ENCODE measurements around the gene DPP3.

Gene DPP3

DNA sequence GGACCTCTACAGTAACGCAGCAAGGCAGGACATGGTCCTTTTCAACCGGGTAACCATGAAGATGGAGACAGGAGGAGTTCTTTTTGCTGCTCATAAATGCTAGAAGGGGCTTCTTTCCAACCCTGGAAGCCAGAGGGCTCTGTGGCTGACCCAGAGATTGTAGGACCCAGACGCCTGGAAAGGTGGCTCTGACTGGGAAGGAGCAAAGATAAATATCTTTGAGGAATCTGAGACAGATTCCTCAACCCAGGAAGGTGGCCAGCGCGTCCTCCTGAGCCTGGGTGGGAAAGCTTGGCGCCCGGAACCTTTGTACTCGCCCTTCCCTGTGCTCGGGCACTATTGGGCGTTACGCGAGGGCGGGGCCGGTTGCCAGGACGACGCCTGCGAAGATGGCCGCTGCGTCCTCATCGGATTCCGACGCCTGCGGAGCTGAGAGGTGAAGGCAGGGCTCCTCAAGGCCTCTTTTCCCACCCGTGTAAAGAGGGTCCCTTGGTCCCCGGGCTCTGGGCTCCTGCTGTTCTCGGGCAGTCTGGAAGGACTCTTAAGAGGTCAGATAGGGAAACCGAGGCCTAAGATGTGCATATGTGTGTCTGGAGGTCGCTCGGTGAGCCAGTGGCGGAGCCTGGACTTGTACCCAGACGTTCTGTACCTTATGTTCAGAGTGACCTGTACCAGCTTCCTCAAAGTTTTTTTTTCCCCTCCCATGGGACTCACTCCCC, 30.2 kb downstream of the DPP3 start, which contains the start of gene BBS1:
Gene BBS1 (plus strand): TSS at position 365 of the 719 bp plus-strand sequence. CDS start 25 bp downstream, at position 390.
- peak within 1 kb of the TSS; percentile 89 for H3K27ac ChIP-seq (ENCODE audit: low read depth, low read length, severe bottlenecking)
- H3K4me3 ChIP-seq (ENCODE audit: extremely low read depth, insufficient read depth, low read length, poor library complexity, severe bottlenecking), result peak within 1 kb of the TSS; percentile 78
- WGBS, 2 experiments (ENCODE audit: insufficient coverage in 2 of 2), result 7 to 9% methylated on average over 18 to 30 of the region's 31 CpGs
- H3K4me1 ChIP-seq (ENCODE audit: control insufficient read depth, insufficient read depth, low read length, poor library complexity, severe bottlenecking), result peaks cover 23% of the 10 kb centered on the region
- H3K36me3 ChIP-seq (ENCODE audit: control insufficient read depth, insufficient read depth, low read length), result peaks cover 28% of the 10 kb centered on the region
- no peaks in the 10 kb centered on the region for H3K9me3 ChIP-seq (ENCODE audit: control insufficient read depth, low read length)

DNA sequence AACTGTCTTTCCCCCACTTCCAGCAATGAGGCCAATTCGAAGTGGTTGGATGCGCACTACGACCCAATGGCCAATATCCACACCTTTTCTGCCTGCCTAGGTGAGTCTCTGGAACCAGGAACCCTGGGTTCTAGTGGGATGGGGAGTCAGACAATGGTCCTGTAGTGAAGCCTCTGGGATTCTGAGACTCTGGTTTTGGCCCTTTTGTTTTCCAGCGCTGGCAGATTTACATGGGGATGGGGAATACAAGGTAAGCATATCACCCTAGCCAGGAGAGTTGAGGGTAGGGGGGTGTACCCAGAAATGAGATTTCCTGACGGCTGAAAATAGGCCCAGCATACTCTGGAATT, 30.7 kb downstream of the DPP3 start:
- Histone ChIP-seq H3K4me3 (ENCODE audit: extremely low read depth, insufficient read depth, low read length, poor library complexity, severe bottlenecking) (peak overlapping the region; percentile 78), H3K36me3 (ENCODE audit: control insufficient read depth, insufficient read depth, low read length) (peaks cover 27% of the 10 kb centered on the region), H3K4me1 (ENCODE audit: control insufficient read depth, insufficient read depth, low read length, poor library complexity, severe bottlenecking) (peaks cover 23% of the 10 kb centered on the region), H3K27ac (ENCODE audit: low read depth, low read length, severe bottlenecking) (peak overlapping the region; percentile 89), H3K9me3 (ENCODE audit: control insufficient read depth, low read length) (no peaks in the 10 kb centered on the region)
- 5 to 17% methylated on average over 1 to 4 of the region's 5 CpGs for WGBS, 2 experiments (ENCODE audit: insufficient coverage in 2 of 2)

DNA sequence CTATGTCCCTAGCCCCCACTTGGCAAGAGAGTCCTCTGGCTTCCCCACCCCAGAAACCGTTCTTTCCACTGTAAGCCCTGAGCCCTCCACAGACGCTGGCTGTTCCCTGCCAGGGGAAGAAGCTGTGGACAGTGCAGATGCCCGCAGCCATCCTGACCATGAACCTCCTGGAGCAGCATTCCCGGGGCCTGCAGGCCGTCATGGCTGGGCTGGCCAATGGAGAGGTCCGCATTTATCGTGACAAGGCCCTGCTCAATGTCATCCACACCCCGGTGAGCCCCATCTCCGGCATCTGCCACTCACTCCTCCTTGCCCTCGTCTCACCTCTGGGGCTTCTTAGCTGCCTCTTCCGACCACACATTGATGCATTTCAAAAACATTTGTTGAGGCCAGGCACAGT, 43.4 kb downstream of the DPP3 start:
- Histone ChIP-seq H3K4me3 (ENCODE audit: extremely low read depth, insufficient read depth, low read length, poor library complexity, severe bottlenecking) (no peak overlapping the region), H3K36me3 (ENCODE audit: control insufficient read depth, insufficient read depth, low read length) (peaks cover 52% of the 10 kb centered on the region), H3K4me1 (ENCODE audit: control insufficient read depth, insufficient read depth, low read length, poor library complexity, severe bottlenecking) (no peaks in the 10 kb centered on the region), H3K27ac (ENCODE audit: low read depth, low read length, severe bottlenecking) (no peak overlapping the region), H3K9me3 (ENCODE audit: control insufficient read depth, low read length) (no peaks in the 10 kb centered on the region)
- WGBS, 2 experiments (ENCODE audit: insufficient coverage in 2 of 2), result 91 to 93% methylated on average over 8 to 11 of the region's 11 CpGs

DNA sequence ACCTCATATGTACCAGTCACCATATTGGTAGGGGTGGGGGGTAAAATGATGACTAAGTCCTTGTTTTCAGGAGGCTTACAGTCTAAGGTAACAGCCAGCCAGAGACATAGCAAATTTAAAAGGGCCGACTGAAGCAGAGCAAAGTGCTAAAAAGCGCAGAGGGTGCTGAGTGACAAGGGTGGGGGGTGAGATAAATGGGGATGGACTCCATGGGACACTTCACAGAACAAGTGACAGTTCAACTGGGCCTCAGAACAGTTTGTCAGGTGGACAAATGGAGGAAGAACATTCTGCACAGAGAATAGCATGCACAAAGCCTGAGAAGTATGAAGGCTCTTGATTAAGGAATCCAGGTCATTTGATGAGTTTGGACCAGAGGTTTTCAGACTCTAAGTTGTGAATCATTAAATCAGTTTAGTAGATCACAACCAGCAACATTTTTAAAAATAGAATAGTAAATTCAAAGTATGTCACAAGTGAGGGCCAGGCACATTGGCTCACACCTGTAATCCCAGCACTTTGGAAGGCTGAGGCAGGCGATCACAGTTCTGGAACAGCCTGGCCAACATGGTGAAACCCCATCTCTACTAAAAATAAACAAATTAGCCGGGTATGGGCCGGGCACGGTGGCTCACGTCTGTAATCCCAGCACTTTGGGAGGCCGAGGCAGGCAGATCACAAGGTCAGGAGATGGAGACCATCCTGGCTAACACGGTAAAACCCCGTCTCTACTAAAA, 44.2 kb downstream of the DPP3 start:
- no peak overlapping the region for H3K4me3 ChIP-seq (ENCODE audit: extremely low read depth, insufficient read depth, low read length, poor library complexity, severe bottlenecking)
- 93 to 99% methylated on average over 8 of the region's 10 CpGs for WGBS, 2 experiments (ENCODE audit: insufficient coverage in 2 of 2)

DNA sequence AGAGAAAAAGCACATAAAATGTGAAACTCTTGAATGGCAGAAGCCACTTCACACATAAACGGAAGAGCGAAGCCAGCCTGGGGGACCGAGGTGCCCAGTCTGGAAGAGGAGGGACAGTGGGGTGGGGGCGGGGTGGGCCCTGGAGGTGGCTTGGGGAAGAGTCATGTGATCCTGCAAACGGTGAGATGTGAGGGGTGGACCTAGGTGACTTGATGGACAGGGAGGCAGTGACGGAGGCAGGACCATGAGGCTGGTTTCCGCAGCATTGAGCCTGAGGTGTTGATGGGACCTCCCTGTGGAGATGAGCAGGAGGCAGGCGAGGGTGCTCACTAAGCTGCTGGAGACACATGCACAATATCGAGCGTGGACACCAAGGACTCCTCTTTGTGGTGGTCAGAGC, 48.8 kb downstream of the DPP3 start:
- Histone ChIP-seq H3K27ac (ENCODE audit: low read depth, low read length, severe bottlenecking) (no peak overlapping the region), H3K9me3 (ENCODE audit: control insufficient read depth, low read length) (no peaks in the 10 kb centered on the region), H3K4me3 (ENCODE audit: extremely low read depth, insufficient read depth, low read length, poor library complexity, severe bottlenecking) (no peak overlapping the region), H3K4me1 (ENCODE audit: control insufficient read depth, insufficient read depth, low read length, poor library complexity, severe bottlenecking) (no peaks in the 10 kb centered on the region), H3K36me3 (ENCODE audit: control insufficient read depth, insufficient read depth, low read length) (peaks cover 19% of the 10 kb centered on the region)
- 88 to 94% methylated on average over 9 of the region's 10 CpGs for WGBS, 2 experiments (ENCODE audit: insufficient coverage in 2 of 2)

More for the DNA sequence above, 44.2 kb downstream of the DPP3 start:
- Histone ChIP-seq H3K36me3 (ENCODE audit: control insufficient read depth, insufficient read depth, low read length) (peaks cover 45% of the 10 kb centered on the region), H3K4me1 (ENCODE audit: control insufficient read depth, insufficient read depth, low read length, poor library complexity, severe bottlenecking) (no peaks in the 10 kb centered on the region), H3K9me3 (ENCODE audit: control insufficient read depth, low read length) (no peaks in the 10 kb centered on the region), H3K27ac (ENCODE audit: low read depth, low read length, severe bottlenecking) (no peak overlapping the region)

DNA sequence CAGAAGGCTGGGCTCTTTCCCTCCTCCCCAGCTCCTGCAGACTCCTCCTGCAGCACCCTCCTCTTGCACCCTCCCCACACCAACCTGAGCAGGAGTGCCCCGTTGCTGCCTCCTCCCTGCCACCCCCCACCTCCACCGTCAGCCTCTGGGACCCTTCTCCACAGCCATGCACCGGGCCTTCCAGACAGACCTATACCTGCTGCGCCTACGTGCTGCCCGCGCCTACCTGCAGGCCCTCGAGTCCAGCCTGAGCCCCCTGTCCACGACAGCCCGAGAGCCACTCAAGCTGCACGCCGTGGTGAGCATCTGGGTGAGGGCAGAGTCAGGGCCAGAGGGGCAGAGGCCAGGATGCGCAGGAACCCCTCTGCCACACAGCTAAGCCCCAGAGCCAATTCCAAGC, 49.4 kb downstream of the DPP3 start:
- H3K4me3 ChIP-seq (ENCODE audit: extremely low read depth, insufficient read depth, low read length, poor library complexity, severe bottlenecking), result no peak overlapping the region
- WGBS, 2 experiments (ENCODE audit: insufficient coverage in 2 of 2), result 94 to 95% methylated on average over 8 to 13 of the region's 13 CpGs
- no peak overlapping the region for H3K27ac ChIP-seq (ENCODE audit: low read depth, low read length, severe bottlenecking)
- no peaks in the 10 kb centered on the region for H3K9me3 ChIP-seq (ENCODE audit: control insufficient read depth, low read length)
- H3K36me3 ChIP-seq (ENCODE audit: control insufficient read depth, insufficient read depth, low read length), result peaks cover 16% of the 10 kb centered on the region
- no peaks in the 10 kb centered on the region for H3K4me1 ChIP-seq (ENCODE audit: control insufficient read depth, insufficient read depth, low read length, poor library complexity, severe bottlenecking)

DNA sequence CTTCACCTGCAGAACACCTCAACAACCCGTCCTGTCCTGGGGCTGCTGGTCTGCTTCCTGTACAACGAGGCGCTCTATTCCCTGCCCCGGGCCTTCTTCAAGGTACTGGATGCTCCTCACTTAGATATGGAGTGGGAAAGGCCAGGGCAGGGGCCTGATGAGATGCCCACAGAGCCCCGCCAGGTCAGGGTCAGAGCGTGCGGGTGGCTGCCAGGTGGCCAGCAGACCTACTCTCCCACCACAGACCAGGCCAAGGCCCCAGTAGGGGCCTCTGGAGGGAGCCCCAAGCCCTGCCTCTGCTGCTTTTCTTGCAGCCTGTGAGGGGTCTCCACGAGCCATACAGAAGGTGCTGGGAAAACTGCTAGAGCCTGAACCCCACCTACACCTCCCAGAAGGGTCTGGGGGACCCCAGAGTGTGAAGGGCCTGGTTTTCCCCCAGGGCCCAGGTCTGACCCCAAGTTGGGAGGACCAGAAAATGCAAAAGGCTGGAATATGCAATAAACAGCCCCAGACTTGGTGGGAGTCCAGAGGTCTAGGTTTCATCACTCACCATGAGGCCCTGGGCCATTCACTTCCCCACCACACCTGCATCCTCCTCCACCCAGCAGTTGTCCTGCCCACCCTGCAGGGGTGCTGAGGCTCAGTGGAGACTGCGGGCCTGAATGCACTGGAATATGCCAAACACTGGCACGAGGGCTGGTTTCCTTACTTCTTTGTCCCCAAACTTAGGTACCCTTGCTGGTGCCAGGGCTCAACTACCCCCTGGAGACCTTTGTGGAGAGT, 50.9 kb downstream of the DPP3 start:
- Histone ChIP-seq H3K9me3 (ENCODE audit: control insufficient read depth, low read length) (no peaks in the 10 kb centered on the region), H3K27ac (ENCODE audit: low read depth, low read length, severe bottlenecking) (no peak overlapping the region), H3K4me3 (ENCODE audit: extremely low read depth, insufficient read depth, low read length, poor library complexity, severe bottlenecking) (no peak overlapping the region), H3K4me1 (ENCODE audit: control insufficient read depth, insufficient read depth, low read length, poor library complexity, severe bottlenecking) (no peaks in the 10 kb centered on the region), H3K36me3 (ENCODE audit: control insufficient read depth, insufficient read depth, low read length) (peaks cover 21% of the 10 kb centered on the region)
- WGBS, 2 experiments (ENCODE audit: insufficient coverage in 2 of 2), result 96 to 98% methylated on average over 6 to 9 of the region's 10 CpGs

DNA sequence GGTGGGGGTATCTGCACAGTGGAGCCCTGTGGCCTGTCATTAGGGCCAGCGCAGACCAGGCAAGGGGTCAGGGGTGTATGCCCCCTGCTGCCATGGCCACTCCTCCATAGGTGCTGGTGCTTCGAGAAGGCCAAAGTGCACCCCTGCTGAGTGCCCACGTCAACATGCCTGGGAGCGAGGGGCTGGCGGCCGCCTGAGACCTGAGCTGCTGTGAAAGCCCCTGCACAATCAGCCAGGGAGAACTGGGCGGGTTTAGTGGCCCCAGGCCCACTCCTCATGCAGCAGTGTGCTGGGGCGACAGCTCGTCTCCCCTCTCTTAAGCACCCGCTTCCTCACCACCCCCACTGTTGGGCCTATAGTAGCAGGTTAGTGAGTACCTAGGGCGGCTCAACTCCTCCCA, 51.6 kb downstream of the DPP3 start:
- Histone ChIP-seq H3K4me1 (ENCODE audit: control insufficient read depth, insufficient read depth, low read length, poor library complexity, severe bottlenecking) (no peaks in the 10 kb centered on the region), H3K36me3 (ENCODE audit: control insufficient read depth, insufficient read depth, low read length) (peaks cover 23% of the 10 kb centered on the region), H3K4me3 (ENCODE audit: extremely low read depth, insufficient read depth, low read length, poor library complexity, severe bottlenecking) (no peak overlapping the region), H3K9me3 (ENCODE audit: control insufficient read depth, low read length) (no peaks in the 10 kb centered on the region), H3K27ac (ENCODE audit: low read depth, low read length, severe bottlenecking) (no peak overlapping the region)
- 90 to 92% methylated on average over 10 to 11 of the region's 11 CpGs for WGBS, 2 experiments (ENCODE audit: insufficient coverage in 2 of 2)

DNA sequence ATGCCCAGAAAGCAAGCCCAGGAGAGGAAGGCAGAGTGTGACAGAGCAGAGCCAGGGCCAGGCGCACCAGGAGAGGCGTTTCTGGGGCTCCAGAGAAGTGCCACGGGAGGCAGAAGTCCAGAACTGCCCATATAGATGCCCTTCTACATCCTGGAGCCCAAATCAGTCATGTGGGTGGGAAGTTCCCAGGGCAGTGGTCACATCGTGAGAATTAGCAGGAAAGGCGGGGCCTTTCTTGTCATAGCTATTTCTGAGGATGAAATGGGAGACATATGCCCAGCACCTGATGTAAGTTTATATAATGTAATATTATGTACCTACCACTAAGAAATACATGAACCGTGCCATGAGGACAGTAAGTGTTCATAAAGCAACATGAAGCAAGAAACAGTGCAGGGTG, 52.5 kb downstream of the DPP3 start:
- peaks cover 23% of the 10 kb centered on the region for H3K36me3 ChIP-seq (ENCODE audit: control insufficient read depth, insufficient read depth, low read length)
- H3K27ac ChIP-seq (ENCODE audit: low read depth, low read length, severe bottlenecking), result no peak overlapping the region
- no peaks in the 10 kb centered on the region for H3K9me3 ChIP-seq (ENCODE audit: control insufficient read depth, low read length)
- WGBS, 2 experiments (ENCODE audit: insufficient coverage in 2 of 2), result 86% methylated on average over 3 of the region's 6 CpGs; no CpG with 5 or more reads in 1 of the 2 experiments
- no peaks in the 10 kb centered on the region for H3K4me1 ChIP-seq (ENCODE audit: control insufficient read depth, insufficient read depth, low read length, poor library complexity, severe bottlenecking)
- H3K4me3 ChIP-seq (ENCODE audit: extremely low read depth, insufficient read depth, low read length, poor library complexity, severe bottlenecking), result no peak overlapping the region

DNA sequence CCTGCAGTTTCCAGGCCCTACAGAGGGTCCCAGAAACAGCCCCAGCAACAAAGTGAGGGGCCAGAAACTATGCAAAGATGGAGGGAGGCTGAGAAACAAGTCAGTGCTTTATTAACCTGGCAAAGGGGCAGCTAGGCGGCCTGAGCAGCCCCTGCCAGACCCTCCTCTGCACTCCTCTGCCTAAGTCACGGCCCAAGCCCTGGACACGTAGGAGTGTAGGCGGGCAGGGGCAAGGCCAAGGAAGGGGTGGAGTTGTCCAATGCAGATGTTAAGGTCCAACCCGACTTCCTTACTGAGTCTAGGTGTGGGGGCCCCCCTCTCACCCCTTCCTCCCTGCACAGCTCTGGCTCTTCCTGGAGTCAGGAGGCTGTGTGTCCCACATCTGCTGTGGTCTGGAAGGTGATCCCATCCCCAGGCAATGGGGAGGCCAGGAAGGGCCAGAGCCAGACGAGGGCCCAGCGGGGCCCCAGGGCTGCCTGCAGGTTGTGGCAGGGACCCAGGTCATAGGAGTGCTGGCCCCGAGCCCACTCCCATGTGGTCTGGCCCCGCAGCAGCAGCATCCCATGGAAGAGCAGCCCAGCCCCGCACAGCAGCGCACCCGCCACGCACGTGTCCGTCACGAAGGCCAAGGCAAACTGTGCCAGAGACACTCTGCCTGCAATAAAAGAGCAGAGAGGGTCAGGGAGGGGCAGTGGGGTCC, 59.1 kb downstream of the DPP3 start:
- WGBS, 2 experiments (ENCODE audit: insufficient coverage in 2 of 2), result 87 to 93% methylated on average over 11 to 14 of the region's 16 CpGs
- Histone ChIP-seq H3K4me3 (ENCODE audit: extremely low read depth, insufficient read depth, low read length, poor library complexity, severe bottlenecking) (no peak overlapping the region), H3K9me3 (ENCODE audit: control insufficient read depth, low read length) (no peaks in the 10 kb centered on the region), H3K27ac (ENCODE audit: low read depth, low read length, severe bottlenecking) (no peak overlapping the region), H3K4me1 (ENCODE audit: control insufficient read depth, insufficient read depth, low read length, poor library complexity, severe bottlenecking) (no peaks in the 10 kb centered on the region), H3K36me3 (ENCODE audit: control insufficient read depth, insufficient read depth, low read length) (peaks cover 23% of the 10 kb centered on the region)

Measured in mesodermal cell (in vitro differentiated cells).